Measurements from ENCODE around the gene GTF2A1.

DNA sequence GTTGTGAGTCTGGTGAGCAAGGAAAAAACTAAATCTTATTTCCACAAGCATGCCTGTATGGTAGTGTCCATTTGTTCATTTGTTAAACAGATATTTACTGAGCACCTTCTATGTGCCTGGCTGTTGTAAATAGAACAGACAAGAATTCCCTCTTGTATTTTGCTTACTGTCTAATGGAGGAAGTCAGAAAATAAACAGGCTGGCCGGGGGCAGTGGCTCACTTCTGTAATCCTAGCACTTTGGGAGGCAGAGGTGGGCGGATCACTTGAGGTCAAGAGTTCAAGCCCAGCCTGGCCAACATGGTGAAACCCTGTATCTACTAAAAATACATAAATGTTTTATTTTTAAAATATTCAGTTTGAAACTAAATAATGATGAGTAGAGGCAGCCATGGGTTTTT lies 79.3 kb downstream of the GTF2A1 start:
- no peak for TF ChIP-seq CTBP1 (IDR thresholded peaks at IDR 0.05; ENCODE audit: borderline replicate concordance)
- no peak for TF ChIP-seq LEF1 (IDR thresholded peaks at IDR 0.05; ENCODE audit: borderline replicate concordance)
- no peak for TF ChIP-seq ZNF384 (IDR thresholded peaks at IDR 0.05)
- TF ChIP-seq FOXK2 (IDR thresholded peaks at IDR 0.05) = no peak
- no peak for TF ChIP-seq FOXM1 (IDR thresholded peaks at IDR 0.05; ENCODE audit: borderline replicate concordance)
- TF ChIP-seq ARNT (IDR thresholded peaks at IDR 0.05) = no peak
- no peak for TF ChIP-seq SP1 (IDR thresholded peaks at IDR 0.05)

Measured in HEK293T (cell line).